Right lobe of liver (tissue), 6 donors: ENCODE measurements around the gene TMEM87A. TPM values are rescaled to one million over a fixed set of nuclear protein-coding genes. Genes with fewer than 3 reads are reported as not detected.
"Not testable (repeated sequence)": the region's sequence is repeated elsewhere in the genome, so short reads cannot be mapped to it uniquely, and the experiment has no call there.

Experiments
- ATAC-seq, 4 donors: fragments of 200-7000 bp; cut with Tn5 transposase; one replicate each; pipeline ENCODE4 v1.9.1; 2020; ENCODE audit warnings: mild to moderate bottlenecking in 4 of 4, moderate library complexity in 4 of 4
- DNase-seq, 3 donors: peaks; one replicate each; pipeline ENCODE4 v3.0.0-alpha.2; 2020
- H3K27ac ChIP-seq, 3 donors: fragments of 200-600 bp; one replicate each; pipeline ENCODE4 v1.8.0; 2022
- H3K27me3 ChIP-seq, 2 donors: fragments of 200-600 bp; one replicate each; pipeline ENCODE4 v1.8.0; 2022
- H3K36me3 ChIP-seq, 4 donors: fragments of 200-600 bp; sonication (generic) in 1 of 4; one replicate each; pipeline versions ENCODE4 v1.5.1 to v1.8.0; 2017 to 2022; ENCODE audit warnings: control low read depth in 1 of 4
- H3K4me1 ChIP-seq, 4 donors: fragments of 200-600 bp; sonication (generic) in 1 of 4; one replicate each; pipeline versions ENCODE4 v1.5.1 to v1.8.0; 2017 to 2022; ENCODE audit warnings: control low read depth in 1 of 4
- H3K4me3 ChIP-seq, 3 donors: fragments of 200-600 bp; one replicate each; pipeline ENCODE4 v1.8.0; 2022
- H3K9me3 ChIP-seq, 4 donors: fragments of 200-600 bp; sonication (generic) in 1 of 4; one replicate each; pipeline versions ENCODE4 v1.5.1 to v1.8.0; 2017 to 2022; ENCODE audit warnings: control low read depth in 1 of 4
- CTCF ChIP-seq, 4 donors: fragments of 200-600 bp in 3 of 4; fragments of 450-650 bp in 1 of 4; IDR thresholded peaks; one replicate each; pipeline versions ENCODE4 v1.5.1 to v1.8.0; 2016 to 2022; ENCODE audit warnings: antibody characterized with exemption in 4 of 4, mild to moderate bottlenecking in 2 of 4
- POLR2A ChIP-seq: fragments of 450-650 bp; IDR thresholded peaks from one replicate; pipeline ENCODE4 v1.6.1; 2017; ENCODE audit warnings: antibody characterized with exemption, mild to moderate bottlenecking
- WGBS: methylation state at CpG from one replicate; pipeline ENCODE4 v1.1.6; 2018; ENCODE audit warnings: low coverage, low lambda C conversion rate; ENCODE audit not compliant: insufficient coverage; ENCODE audit errors: missing lambda C conversion rate; 5-methylcytosine and 5-hydroxymethylcytosine counted together
- intact Hi-C, 2 donors: fragments of 100-400 bp; cut with DNase I; formaldehyde crosslinking; loops; one replicate each; pipeline versions ENCODE4 v1.11.2 to v1.14.1; 2022
- total RNA-seq, 6 experiments: library from RNA; depleted of rRNA in 2 of 6; stranded (reverse); fragments of >200 nt in 2 of 6; fragmentation: NEBNext Ultra II Directional in 3 of 6; extraction: Animal tissue kit (Norgen Biotek cat#: 25700) in 3 of 6; gene quantifications; one replicate each; pipeline versions ENCODE4 v1.1.0 to v1.2.4, GENCODE V29; 2016 to 2023
- donor health status: DM: no; HTN: yes; CAD: no.
- donor health status: DM: no; HTN: no; CAD: no.
- donor health status: DM: no; HTN: no; CAD: no.
- donor health status: DM: no; HTN: yes; CAD: no.
- donor health status: DM: no; HTN: yes; CAD: no.

Gene TMEM87A
- total RNA-seq, 6 experiments from 2014 or later = 12.9 to 22.4 (median 15.7) TPM

GRCh38 chr15:42314818-42315217, 41.6 kb upstream of the TMEM87A start:
- H3K27ac ChIP-seq = peak overlapping the region in 1 of 3 donors; percentile 20
- TF ChIP-seq CTCF (IDR thresholded peaks at IDR 0.05) = no peak
- no peak for TF ChIP-seq POLR2A
- peaks cover 0 to 16% (median 8%) of the 10 kb centered on the region in 4 donors for H3K36me3 ChIP-seq
- H3K4me1 ChIP-seq = peaks cover 0 to 12% (median 0%) of the 10 kb centered on the region in 4 donors
- no peak overlapping the region for H3K4me3 ChIP-seq
- 28% methylated on average over 1 of the region's 1 CpG for WGBS
- DNase-seq (no peak), ATAC-seq (peak; percentile 92 to 97 (median 95))
- no peaks in the 10 kb centered on the region for H3K9me3 ChIP-seq
- no peaks in the 10 kb centered on the region for H3K27me3 ChIP-seq
- intact Hi-C loops = no loop called here

- ATAC-seq = peak; percentile 51 to 77 (median 56)
- H3K27me3 ChIP-seq = no peaks in the 10 kb centered on the region
- no peak for TF ChIP-seq CTCF (IDR thresholded peaks at IDR 0.05)
- no peak for TF ChIP-seq POLR2A
- DNase-seq = no peak
- no peak overlapping the region for H3K27ac ChIP-seq
- intact Hi-C loops = no loop called here
- H3K4me3 ChIP-seq = no peak overlapping the region
- H3K4me1 ChIP-seq = peaks cover 0 to 12% (median 0%) of the 10 kb centered on the region in 4 donors
- H3K36me3 ChIP-seq = peaks cover 0 to 16% (median 8%) of the 10 kb centered on the region in 4 donors
- WGBS = 0% methylated on average over 1 of the region's 3 CpGs
- H3K9me3 ChIP-seq = no peaks in the 10 kb centered on the region
These were observed 40.2 kb upstream of the TMEM87A start for GRCh38 chr15:42313463-42313862.

- TF ChIP-seq CTCF (IDR thresholded peaks at IDR 0.05) = no peak
- TF ChIP-seq POLR2A = no peak
- Histone ChIP-seq H3K4me3 (no peak overlapping the region), H3K9me3 (no peaks in the 10 kb centered on the region), H3K4me1 (no peaks in the 10 kb centered on the region), H3K27me3 (no peaks in the 10 kb centered on the region), H3K36me3 (peaks cover 0 to 28% (median 8%) of the 10 kb centered on the region in 4 donors), H3K27ac (no peak overlapping the region)
- intact Hi-C loops = no loop called here
- no peak for DNase-seq
- ATAC-seq = no peak
- WGBS = 38% methylated on average over 1 of the region's 1 CpG
These were observed 33.4 kb upstream of the TMEM87A start for GRCh38 chr15:42306681-42307080.

- intact Hi-C loops, H3K27ac ChIP-seq, H3K27me3 ChIP-seq, H3K9me3 ChIP-seq, ATAC-seq, H3K4me1 ChIP-seq, H3K4me3 ChIP-seq, DNase-seq: not testable (repeated sequence)
- peaks cover 0 to 13% (median 5%) of the 10 kb centered on the region in 4 donors for H3K36me3 ChIP-seq
- WGBS = 38% methylated on average over 1 of the region's 4 CpGs
These were observed 27.8 kb upstream of the TMEM87A start for GRCh38 chr15:42301004-42301403.

GRCh38 chr15:42289166-42289565, 15.9 kb upstream of the TMEM87A start:
- H3K27ac ChIP-seq = no peak overlapping the region
- TF ChIP-seq POLR2A (no peak), CTCF (IDR thresholded peaks at IDR 0.05) (no peak)
- H3K4me3 ChIP-seq = no peak overlapping the region
- H3K4me1 ChIP-seq = peaks cover 0 to 36% (median under 1%) of the 10 kb centered on the region in 4 donors
- ATAC-seq = peak in 1 of 4 donors; percentile 50
- intact Hi-C loops = no loop called here
- H3K27me3 ChIP-seq = no peaks in the 10 kb centered on the region
- H3K9me3 ChIP-seq = no peaks in the 10 kb centered on the region
- H3K36me3 ChIP-seq = peaks cover 0 to 13% (median 8%) of the 10 kb centered on the region in 4 donors
- no peak for DNase-seq
- 100% methylated on average over 1 of the region's 1 CpG for WGBS
